ENCODE data around the gene PRSS36.
"Not testable (repeated sequence)": the region's sequence is repeated elsewhere in the genome, so short reads cannot be mapped to it uniquely, and the experiment has no call there.

The PRSS36 gene

GRCh38 chr16:31141489-31142108, 8.3 kb downstream of the PRSS36 start:
- DNase-seq, result no peak

GRCh38 chr16:31141071-31141469, 8.8 kb downstream of the PRSS36 start:
- not testable (repeated sequence) for DNase-seq

- no peak for DNase-seq
Measured at GRCh38 chr16:31138621-31139578, 11.0 kb downstream of the PRSS36 start.

- not testable (repeated sequence) for DNase-seq
Measured at GRCh38 chr16:31136822-31137499, 12.9 kb downstream of the PRSS36 start.

GRCh38 chr16:31136287-31136662, 13.6 kb downstream of the PRSS36 start:
- DNase-seq, result no peak

GRCh38 chr16:31135535-31136286, 14.2 kb downstream of the PRSS36 start, which contains the start of gene PRSS8:
TSS of gene PRSS8 (minus strand) at chr16:31135727. CDS start at chr16:31135498, 229 bp downstream.
- DNase-seq, result no peak

- no peak for DNase-seq
Measured at GRCh38 chr16:31134625-31135534, 15.0 kb downstream of the PRSS36 start.

- no peak for DNase-seq
Measured at GRCh38 chr16:31134091-31134571, 15.7 kb downstream of the PRSS36 start.

- no peak for DNase-seq
Measured at GRCh38 chr16:31133046-31133501, 16.8 kb downstream of the PRSS36 start.

GRCh38 chr16:31132303-31132979, 17.4 kb downstream of the PRSS36 start:
- no peak for DNase-seq

GRCh38 chr16:31131841-31132271, 18.0 kb downstream of the PRSS36 start:
- DNase-seq, result no peak

- DNase-seq, result no peak
Measured at GRCh38 chr16:31131416-31131815, 18.4 kb downstream of the PRSS36 start.

GRCh38 chr16:31130899-31131298, 19.0 kb downstream of the PRSS36 start:
- DNase-seq, result no peak

GRCh38 chr16:31130336-31130891, 19.5 kb downstream of the PRSS36 start:
- no peak for DNase-seq

GRCh38 chr16:31129568-31130335, 20.1 kb downstream of the PRSS36 start:
- DNase-seq, result no peak

GRCh38 chr16:31128711-31129567, 20.9 kb downstream of the PRSS36 start:
- no peak for DNase-seq

GRCh38 chr16:31127182-31127581, 22.7 kb downstream of the PRSS36 start:
- DNase-seq, result no peak

GRCh38 chr16:31125844-31126243, 24.0 kb downstream of the PRSS36 start:
- no peak for DNase-seq

GRCh38 chr16:31120129-31120528, 29.7 kb downstream of the PRSS36 start:
- no peak for DNase-seq
